HG03439 (cell line): ENCODE measurements around the gene TUBAL3.

Experiments
- ATAC-seq: cut with Tn5 transposase; IDR thresholded peaks from one replicate; pipeline ENCODE4 v1.9.1; 2021; ENCODE audit warnings: mild to moderate bottlenecking, moderate library complexity; ENCODE audit not compliant: unreplicated experiment

TUBAL3 gene

GRCh38 chr10:5404208-5405041 is at the start of gene TUBAL3:
Gene TUBAL3, minus strand, starts transcription at chr10:5404828. Its CDS starts 36 bp downstream, at chr10:5404792.
- no peak for ATAC-seq

GRCh38 chr10:5453749-5454489 is 49.3 kb upstream of the TUBAL3 start:
- no peak for ATAC-seq

GRCh38 chr10:5450605-5451384 is 46.2 kb upstream of the TUBAL3 start:
- no peak for ATAC-seq

GRCh38 chr10:5449823-5450222 is 45.2 kb upstream of the TUBAL3 start:
- ATAC-seq: no peak

GRCh38 chr10:5449227-5449626 is 44.6 kb upstream of the TUBAL3 start:
- ATAC-seq: no peak

DNA sequence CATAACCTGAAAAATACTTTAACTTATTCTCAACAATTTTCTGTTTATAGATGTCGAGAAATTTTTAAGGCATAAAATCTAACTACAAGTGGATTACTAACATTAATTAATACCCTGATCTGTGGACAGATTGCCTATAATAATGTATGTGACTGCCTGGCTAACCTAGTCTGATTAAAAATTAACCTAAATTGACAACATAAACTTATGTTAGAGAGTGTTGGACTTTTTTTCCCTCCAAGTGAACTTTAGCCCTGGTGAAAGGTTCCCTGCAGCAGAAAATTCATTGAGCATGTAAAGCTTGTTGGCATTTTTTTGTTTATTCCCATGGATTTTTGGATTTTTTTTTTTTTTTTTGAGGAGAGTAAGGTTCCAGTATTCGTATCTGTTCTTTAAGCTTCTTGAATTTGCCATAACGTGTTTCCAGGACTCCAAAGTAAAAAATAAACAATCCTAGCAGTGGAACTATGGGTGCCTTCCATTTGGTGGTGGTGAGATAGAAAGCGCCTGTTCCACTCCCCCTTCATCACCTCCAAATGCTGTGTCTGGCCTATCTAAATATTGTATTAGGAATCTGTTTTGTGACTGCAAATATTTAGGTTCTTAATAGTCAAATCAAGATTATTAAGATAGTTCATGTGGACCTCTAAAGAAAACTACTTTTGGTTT is 43.8 kb upstream of the TUBAL3 start:
- no peak for ATAC-seq

DNA sequence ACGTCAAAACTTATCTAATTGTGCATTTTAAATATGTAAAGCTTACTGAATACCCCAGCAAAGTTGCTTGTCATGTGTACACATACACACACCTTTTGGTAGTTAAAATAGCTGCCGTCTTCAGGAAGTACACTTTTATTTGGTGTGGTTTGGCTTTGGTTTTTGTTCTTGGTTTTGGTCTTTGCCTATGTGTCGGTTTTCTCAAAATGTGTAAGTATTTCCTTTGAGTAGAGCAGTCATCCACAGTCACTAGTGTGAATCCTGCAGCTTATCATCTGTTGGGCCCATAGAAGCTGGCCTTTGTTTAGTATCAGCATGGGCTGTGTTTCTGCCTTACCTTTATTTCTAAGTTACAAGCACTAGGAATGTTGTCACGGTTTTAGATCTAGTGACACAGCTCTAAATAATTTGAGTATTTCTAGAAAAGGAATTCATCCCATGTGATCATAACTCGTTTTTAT is 43.0 kb upstream of the TUBAL3 start:
- ATAC-seq: peak; percentile 43

DNA sequence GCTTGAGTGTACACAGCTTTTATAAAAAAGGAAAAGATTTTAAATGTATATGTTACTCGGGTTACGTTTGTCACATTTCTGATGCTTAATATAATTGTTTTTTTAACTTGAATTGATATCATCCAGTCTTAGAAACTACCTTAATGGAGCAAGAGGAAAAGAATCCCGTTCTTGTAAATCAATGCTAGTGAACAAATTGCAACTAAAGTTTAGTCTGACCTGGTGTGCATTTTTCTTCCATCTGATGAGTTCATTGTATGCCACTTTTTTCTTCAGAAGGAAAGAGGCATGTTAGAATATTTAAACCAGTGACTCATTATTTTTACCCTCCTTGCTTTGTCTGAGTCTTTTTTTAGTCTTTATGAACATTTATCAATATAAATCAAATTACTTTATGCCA is 42.4 kb upstream of the TUBAL3 start:
- ATAC-seq: no peak

- ATAC-seq: no peak
Observed at GRCh38 chr10:5446390-5446926, 41.8 kb upstream of the TUBAL3 start.

DNA sequence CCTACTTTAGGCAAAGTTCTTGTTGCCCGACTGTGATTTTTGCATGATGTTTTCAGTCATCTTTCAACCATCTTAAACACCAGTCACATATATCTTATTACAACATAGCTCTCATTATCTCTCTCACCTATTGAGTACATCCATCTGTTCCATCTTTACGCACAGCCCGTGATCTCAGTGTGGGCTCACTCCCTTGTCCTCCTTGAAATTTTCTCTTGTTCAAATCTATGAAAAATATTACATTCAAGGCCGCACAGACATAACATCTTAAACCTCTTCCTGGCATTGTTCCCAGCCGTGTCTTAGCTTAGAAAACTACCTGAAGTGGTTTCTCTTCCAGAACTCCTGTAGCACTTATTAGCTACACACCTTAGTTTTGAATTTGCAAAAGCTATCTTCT is 40.4 kb upstream of the TUBAL3 start:
- ATAC-seq: no peak

GRCh38 chr10:5443429-5443828 is 38.8 kb upstream of the TUBAL3 start:
- peak; percentile 76 for ATAC-seq

- peak; percentile 10 for ATAC-seq
Observed at GRCh38 chr10:5442990-5443370, 38.4 kb upstream of the TUBAL3 start.

DNA sequence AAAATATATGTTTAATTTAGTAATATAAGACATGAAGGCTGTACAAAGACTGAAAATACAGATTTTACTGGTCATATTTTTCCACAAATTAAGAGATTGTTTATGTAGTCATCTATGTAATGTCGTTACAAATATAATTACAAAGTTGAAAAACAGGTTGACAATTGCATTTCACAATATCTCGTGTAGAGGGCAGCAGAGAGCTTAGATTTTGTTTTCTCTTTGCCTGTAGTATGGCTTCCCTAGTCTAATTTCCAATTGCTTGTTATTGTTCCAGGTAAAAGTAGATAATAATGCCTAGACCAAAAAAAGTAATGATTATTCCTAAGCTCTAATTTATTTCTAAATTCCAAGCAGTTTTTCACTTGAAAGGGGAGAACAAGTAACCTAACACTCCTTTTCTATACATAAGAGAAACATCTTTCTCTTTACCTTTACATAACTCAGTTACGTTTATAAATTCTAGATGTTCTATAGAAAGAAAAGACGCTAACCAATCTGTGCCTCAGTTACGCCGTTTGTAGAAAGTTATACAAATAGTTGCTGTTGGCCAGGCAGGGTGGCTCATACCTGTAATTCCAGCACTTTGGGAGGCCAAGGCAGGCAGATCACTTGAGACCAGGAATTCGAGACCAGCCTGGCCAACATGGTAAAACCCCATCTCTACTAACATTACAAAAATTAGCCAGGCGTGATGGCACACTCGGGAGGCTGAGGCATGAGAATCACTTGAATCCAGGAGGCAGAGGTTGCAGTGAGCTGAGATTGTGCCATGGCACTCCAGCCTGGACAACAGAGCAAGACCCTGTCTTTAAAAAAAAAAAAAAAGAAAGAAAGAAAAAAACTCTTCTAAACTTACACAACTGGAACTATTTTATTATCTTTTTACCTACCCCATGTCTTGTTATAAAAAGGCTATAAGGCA is 37.7 kb upstream of the TUBAL3 start:
- ATAC-seq: no peak

DNA sequence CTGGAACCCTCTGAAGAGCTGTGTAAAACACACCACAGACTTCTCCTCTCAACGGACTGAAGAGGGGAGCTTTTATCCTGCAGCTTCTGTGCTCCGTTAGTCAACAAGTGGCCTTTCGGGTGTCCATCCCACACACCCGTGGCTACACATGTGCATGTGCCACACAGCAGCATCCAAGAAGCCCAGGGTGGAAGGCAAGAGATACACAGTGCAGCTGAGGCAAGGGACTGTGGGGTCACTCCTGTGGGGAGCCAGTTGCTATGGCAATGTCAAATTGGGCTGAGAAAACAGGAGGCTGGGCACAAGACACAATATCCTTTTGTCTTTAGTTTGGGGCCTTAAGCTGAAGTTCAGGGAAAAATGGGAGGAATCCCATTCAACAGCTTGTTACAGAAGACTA is 36.5 kb upstream of the TUBAL3 start:
- ATAC-seq: no peak

GRCh38 chr10:5440206-5440605 is 35.6 kb upstream of the TUBAL3 start:
- ATAC-seq: no peak

GRCh38 chr10:5435328-5435727 is 30.7 kb upstream of the TUBAL3 start:
- no peak for ATAC-seq

DNA sequence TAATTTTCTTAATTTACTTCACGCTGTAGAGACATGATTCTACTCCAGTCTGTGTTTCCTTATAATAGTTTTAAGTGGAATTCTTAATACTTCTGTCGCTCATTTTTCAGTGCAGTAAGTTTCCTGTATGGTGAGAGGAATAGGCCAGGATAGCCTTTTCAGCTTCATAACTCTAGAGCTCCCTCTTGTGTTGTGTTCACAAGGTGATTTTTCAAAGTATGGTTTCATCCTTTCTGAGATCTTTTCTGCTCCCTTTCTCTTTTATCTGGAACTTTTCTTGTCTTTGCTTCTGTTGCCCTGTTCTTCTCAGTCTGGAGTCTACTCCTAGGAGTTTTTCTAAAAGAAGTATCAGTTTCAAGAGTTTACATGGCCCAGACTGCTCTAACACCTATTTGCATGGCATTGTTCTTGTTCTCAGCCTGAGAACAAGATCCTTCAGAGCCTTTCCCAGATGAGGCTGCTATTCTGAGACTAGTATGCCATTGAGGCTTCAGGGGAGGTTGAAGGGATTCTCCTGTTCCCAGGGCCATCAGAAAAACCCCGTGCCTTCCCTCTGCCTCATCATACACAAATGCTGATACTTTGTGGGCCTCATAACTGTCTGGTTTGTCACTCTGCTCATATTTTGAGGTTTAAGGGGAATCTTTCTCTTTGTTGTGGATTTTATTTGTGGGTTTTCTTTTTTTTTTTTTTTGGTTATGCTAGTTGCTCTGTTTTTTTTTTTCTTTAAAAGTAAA is 29.6 kb upstream of the TUBAL3 start:
- no peak for ATAC-seq

- ATAC-seq: no peak
Observed at GRCh38 chr10:5433182-5433581, 28.6 kb upstream of the TUBAL3 start.

GRCh38 chr10:5428133-5428532 is 23.5 kb upstream of the TUBAL3 start:
- no peak for ATAC-seq
